Keratinocyte (primary cell): ENCODE measurements around the gene SDC1. TPM values are rescaled to one million over a fixed set of nuclear protein-coding genes. Genes with fewer than 3 reads are reported as not detected.

Source experiments
- DNase-seq: peaks from one replicate; pipeline ENCODE4 v3.0.0-alpha.2; 2011; ENCODE audit warnings: low read depth, missing footprints, low spot score
- FAIRE-seq: peaks from 2 replicates; lab custom pipeline; 2011; peaks lifted over from hg19 to GRCh38; lab: Jason Lieb, UNC
- H2AFZ ChIP-seq: 2 replicates; pipeline ENCODE4 v1.6.0; 2012; ENCODE audit warnings: low read length, control low read depth, inconsistent platforms; ENCODE audit not compliant: control insufficient read depth
- H3K27ac ChIP-seq: 2 replicates; pipeline ENCODE4 v1.5.1; 2011; ENCODE audit warnings: low read length; ENCODE audit not compliant: control insufficient read depth, insufficient read depth
- H3K27me3 ChIP-seq: 3 replicates; pipeline ENCODE4 v1.6.0; 2011; ENCODE audit warnings: low read length; ENCODE audit not compliant: control insufficient read depth, insufficient read depth; ENCODE audit errors: extremely low read depth
- H3K36me3 ChIP-seq, 2 experiments: 2 replicates in 1 of 2; 3 replicates in 1 of 2; pipeline ENCODE4 v1.5.1; 2011; ENCODE audit warnings: low read length in 2 of 2, mild to moderate bottlenecking in 1 of 2; ENCODE audit not compliant: control insufficient read depth in 2 of 2, insufficient read depth in 2 of 2; ENCODE audit errors: extremely low read depth in 1 of 2
- H3K4me1 ChIP-seq: 3 replicates; pipeline ENCODE4 v1.5.1; 2011; ENCODE audit warnings: low read length; ENCODE audit not compliant: control insufficient read depth, insufficient read depth; ENCODE audit errors: extremely low read depth
- H3K4me2 ChIP-seq: 3 replicates; pipeline ENCODE4 v1.6.0; 2011; ENCODE audit warnings: low read depth, low read length; ENCODE audit not compliant: control insufficient read depth, insufficient read depth; ENCODE audit errors: extremely low read depth
- H3K4me3 ChIP-seq, 3 experiments: fragments of 200-600 bp in 1 of 3; sonication (generic) in 1 of 3; 2 replicates in 2 of 3; 3 replicates in 1 of 3; pipeline ENCODE4 v1.5.1; 2011 to 2016; ENCODE audit warnings: low read length in 3 of 3, mild to moderate bottlenecking in 3 of 3, control low read depth in 2 of 3, inconsistent platforms in 1 of 3, low read depth in 1 of 3, mixed read lengths in 1 of 3, mixed run types in 1 of 3, moderate library complexity in 1 of 3; ENCODE audit not compliant: control insufficient read depth in 2 of 3, insufficient read depth in 2 of 3; ENCODE audit errors: extremely low read depth in 1 of 3
- H3K79me2 ChIP-seq: 2 replicates; pipeline ENCODE4 v1.6.0; 2012; ENCODE audit warnings: low read length; ENCODE audit not compliant: control insufficient read depth, insufficient read depth
- H3K9ac ChIP-seq: 3 replicates; pipeline ENCODE4 v1.6.0; 2011; ENCODE audit warnings: low read length; ENCODE audit not compliant: control insufficient read depth, insufficient read depth; ENCODE audit errors: extremely low read depth
- H3K9me1 ChIP-seq: 3 replicates; pipeline ENCODE4 v1.6.0; 2011; ENCODE audit warnings: low read length; ENCODE audit not compliant: control insufficient read depth, insufficient read depth; ENCODE audit errors: extremely low read depth
- H3K9me3 ChIP-seq: 2 replicates; pipeline ENCODE4 v1.5.1; 2012; ENCODE audit warnings: low read depth, low read length; ENCODE audit not compliant: control insufficient read depth
- H4K20me1 ChIP-seq: 3 replicates; pipeline ENCODE4 v1.6.0; 2011; ENCODE audit warnings: low read length; ENCODE audit not compliant: control insufficient read depth, insufficient read depth; ENCODE audit errors: extremely low read depth
- CTCF ChIP-seq, 3 experiments: IDR thresholded peaks in 1 of 3; conservative IDR thresholded peaks in 1 of 3; optimal IDR thresholded peaks in 1 of 3; 2 replicates in 2 of 3; 3 replicates in 1 of 3; pipeline versions ENCODE3 to v1.5.1; 2011; ENCODE audit warnings: low read length in 3 of 3, mild to moderate bottlenecking in 3 of 3, moderate library complexity in 2 of 3, control low read depth in 1 of 3, inconsistent platforms in 1 of 3; ENCODE audit not compliant: insufficient read depth in 2 of 3; ENCODE audit errors: extremely low read depth in 1 of 3
- EZH2 ChIP-seq: IDR thresholded peaks from one replicate; pipeline ENCODE4 v1.6.1; 2012; ENCODE audit warnings: inconsistent platforms, mild to moderate bottlenecking, low read length, moderate library complexity
- dilution Hi-C: fragments of 300-500 bp; cut with MboI; formaldehyde crosslinking; loops from one replicate; pipeline ENCODE4 v1.7.0; 2020; ENCODE audit warnings: low sequenced_read_pairs; ENCODE audit not compliant: extremely low pct_ligation_motif_present
- polyA plus RNA-seq, 5 experiments: library from polyadenylated mRNA; depleted of rRNA in 3 of 5; stranded (reverse) in 3 of 5; stranded (forward) in 1 of 5; unstranded in 1 of 5; fragments of >200 nt; gene quantifications; 1 replicate in 1 of 5; 2 replicates in 3 of 5; 3 replicates in 1 of 5; pipeline versions ENCODE4 v1.2.1 to v1.2.3, GENCODE V29; 2011 to 2012; ENCODE audit warnings: missing spikeins in 2 of 5, low read depth in 1 of 5, low replicate concordance in 1 of 5

Gene SDC1
- polyA plus RNA-seq, 1 donor (not counting 4 experiments of a cell fraction or from before 2014, with no cell fraction given), result 696 TPM

GRCh38 chr2:20203072-20203471, 21.9 kb downstream of the SDC1 start:
- dilution Hi-C loops, result no loop called here
- no peak overlapping the region for H3K4me3 ChIP-seq
- no peak overlapping the region for H2AFZ ChIP-seq
- H3K9ac ChIP-seq, result no peak overlapping the region
- H3K27me3 ChIP-seq, result no peaks in the 10 kb centered on the region
- peaks cover 29% of the 10 kb centered on the region for H3K4me1 ChIP-seq
- peaks cover 29% of the 10 kb centered on the region for H3K79me2 ChIP-seq
- H3K4me2 ChIP-seq, result no peak overlapping the region
- DNase-seq (no peak), FAIRE-seq (no peak)
- peaks cover 47% of the 10 kb centered on the region for H4K20me1 ChIP-seq
- no peaks in the 10 kb centered on the region for H3K9me3 ChIP-seq
- TF ChIP-seq CTCF (optimal IDR thresholded peaks at IDR 0.05 in 1 of 3, IDR thresholded peaks at IDR 0.05 in 1 of 3, conservative IDR thresholded peaks at IDR 0.05 in 1 of 3; ENCODE audit: extremely low read depth in 1 of 3, insufficient read depth in 2 of 3, low read length in 3 of 3) (no peak), EZH2 (no peak)
- no peak overlapping the region for H3K27ac ChIP-seq
- peaks cover 36 to 66% of the 10 kb centered on the region in 2 experiments for H3K36me3 ChIP-seq
- H3K9me1 ChIP-seq, result peaks cover 3% of the 10 kb centered on the region

DNA sequence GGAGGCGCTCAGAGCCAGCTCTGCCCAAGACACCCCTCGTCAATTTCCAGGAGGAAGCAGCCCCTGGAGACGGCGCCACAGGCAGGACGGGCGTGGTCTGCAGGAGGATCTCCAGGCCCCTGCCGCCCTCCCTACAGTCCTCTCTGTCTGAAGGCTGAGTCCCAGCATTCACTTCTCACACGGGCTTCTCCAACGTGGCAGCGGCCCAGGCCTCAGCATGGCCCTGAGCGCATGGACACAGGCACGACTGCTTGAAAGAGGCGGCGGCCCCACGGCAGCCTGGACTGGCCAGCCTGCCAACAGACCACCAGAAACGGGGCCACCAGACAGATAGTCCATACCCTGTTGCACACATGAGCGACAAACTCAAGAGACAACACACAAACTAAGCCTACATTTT, 23.3 kb downstream of the SDC1 start:
- H3K27ac ChIP-seq, result no peak overlapping the region
- FAIRE-seq, result no peak
- no peak overlapping the region for H2AFZ ChIP-seq
- H4K20me1 ChIP-seq, result peaks cover 38% of the 10 kb centered on the region
- H3K4me1 ChIP-seq, result peaks cover 29% of the 10 kb centered on the region
- H3K4me3 ChIP-seq, result no peak overlapping the region
- H3K36me3 ChIP-seq, result peaks cover 32 to 56% of the 10 kb centered on the region in 2 experiments
- H3K9me3 ChIP-seq, result no peaks in the 10 kb centered on the region
- TF ChIP-seq CTCF (optimal IDR thresholded peaks at IDR 0.05 in 1 of 3, IDR thresholded peaks at IDR 0.05 in 1 of 3, conservative IDR thresholded peaks at IDR 0.05 in 1 of 3; ENCODE audit: extremely low read depth in 1 of 3, insufficient read depth in 2 of 3, low read length in 3 of 3), result no peak
- DNase-seq, result no peak
- dilution Hi-C loops, result no loop called here
- no peak overlapping the region for H3K9ac ChIP-seq
- H3K9me1 ChIP-seq, result no peaks in the 10 kb centered on the region
- no peak overlapping the region for H3K4me2 ChIP-seq
- H3K79me2 ChIP-seq, result peaks cover 15% of the 10 kb centered on the region
- no peaks in the 10 kb centered on the region for H3K27me3 ChIP-seq
